Kidney tubule cell (primary cell): ENCODE data around the gene ZC3HAV1.
"Not testable (repeated sequence)": the region's sequence is repeated elsewhere in the genome, so short reads cannot be mapped to it uniquely, and the experiment has no call there.

Source experiments
- DNase-seq: peaks from one replicate; pipeline ENCODE4 v3.0.0-alpha.2; 2018; ENCODE audit warnings: low spot score

ZC3HAV1 gene

GRCh38 chr7:139112316-139112715, 2.8 kb upstream of the ZC3HAV1 start:
- DNase-seq: no peak

- DNase-seq: no peak
Measured at GRCh38 chr7:139111811-139112301, 2.3 kb upstream of the ZC3HAV1 start.

GRCh38 chr7:139111147-139111546, 1.6 kb upstream of the ZC3HAV1 start:
- no peak for DNase-seq

GRCh38 chr7:139109983-139110411, 477 bp upstream of the ZC3HAV1 start:
- no peak for DNase-seq

DNA sequence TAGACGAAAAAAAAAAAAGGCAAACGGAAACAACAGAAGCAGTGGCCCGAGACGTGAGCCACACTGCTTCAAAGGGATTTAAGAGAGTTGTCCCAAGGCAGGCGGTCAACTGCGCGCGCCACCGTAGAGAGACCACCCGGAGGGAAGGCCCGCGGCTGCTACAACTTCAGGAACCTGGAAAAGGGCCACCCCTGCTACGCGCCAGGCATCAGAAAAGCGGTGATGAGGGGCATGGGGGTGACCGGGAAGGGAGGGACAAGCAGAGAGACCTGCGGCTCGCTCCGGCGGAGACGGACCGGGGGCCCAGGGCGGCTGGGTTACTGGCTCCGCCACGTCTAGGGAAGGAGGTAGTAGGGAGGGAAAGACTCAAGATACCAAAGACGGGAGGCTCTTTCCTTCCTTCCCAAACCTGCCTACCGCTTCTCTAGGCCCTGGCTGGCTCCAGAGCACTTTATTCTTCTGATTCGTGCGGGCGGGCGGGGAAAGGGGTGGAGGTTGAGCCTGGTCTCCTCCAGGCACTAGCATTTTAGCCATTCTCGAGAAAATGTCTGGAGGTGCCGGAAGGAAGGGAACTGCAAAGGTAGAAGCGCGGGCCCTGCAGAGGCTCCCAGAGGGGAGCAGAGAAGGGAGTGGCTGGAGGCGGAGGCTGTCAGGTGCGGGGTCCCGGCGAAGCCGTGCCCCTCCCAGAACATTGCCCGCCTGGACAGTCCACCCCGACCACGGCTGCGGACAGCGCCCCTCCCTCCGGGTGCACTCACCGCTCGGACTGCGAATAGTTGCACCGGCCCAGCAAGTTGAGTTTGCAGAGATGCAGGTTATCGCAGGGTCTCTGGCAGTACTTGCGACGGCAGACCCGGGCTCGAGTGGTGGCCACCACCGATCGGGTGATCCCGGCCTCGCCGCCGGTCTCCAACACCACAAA, 993 bp downstream of the ZC3HAV1 start:
- DNase-seq: peak; percentile 45

DNA sequence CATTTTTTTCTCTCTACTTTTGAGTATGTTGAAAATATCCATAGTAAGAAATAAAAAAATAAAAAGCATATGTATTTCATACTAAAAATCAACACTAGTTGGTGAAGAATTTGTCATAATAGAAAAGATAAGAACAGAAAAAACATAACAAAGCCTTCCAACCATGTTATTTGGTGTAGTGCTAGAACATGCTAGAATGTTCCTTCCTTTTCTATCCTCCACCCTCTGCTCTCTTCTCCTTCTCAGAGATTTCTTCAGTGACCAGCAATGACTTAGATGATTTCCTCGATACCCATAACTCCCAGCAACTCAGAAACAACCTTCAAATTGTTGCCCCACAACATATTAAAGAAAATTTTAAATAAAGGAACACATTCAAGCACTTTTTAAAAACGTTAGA, 2.6 kb downstream of the ZC3HAV1 start:
- DNase-seq: no peak

- not testable (repeated sequence) for DNase-seq
Measured at GRCh38 chr7:139106227-139106626, 3.3 kb downstream of the ZC3HAV1 start.

- no peak for DNase-seq
Measured at GRCh38 chr7:139105484-139105883, 4.0 kb downstream of the ZC3HAV1 start.

DNA sequence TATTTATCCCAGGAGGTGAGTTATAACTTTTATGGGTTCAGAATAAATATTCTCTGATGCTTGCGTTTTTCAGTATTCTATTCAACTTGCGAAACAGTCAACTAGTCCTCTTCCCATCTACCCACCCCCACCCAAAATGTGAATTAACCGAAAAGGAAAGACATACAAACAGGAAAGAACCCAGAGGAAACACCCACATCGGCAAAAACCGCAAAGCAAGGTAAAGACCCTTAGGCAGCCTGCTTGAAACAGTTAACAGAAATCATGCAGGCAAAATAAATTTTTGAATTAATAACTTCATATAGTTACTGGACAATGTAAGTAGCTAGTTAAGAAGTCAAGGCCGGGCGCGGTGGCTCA, 5.4 kb downstream of the ZC3HAV1 start:
- no peak for DNase-seq

DNA sequence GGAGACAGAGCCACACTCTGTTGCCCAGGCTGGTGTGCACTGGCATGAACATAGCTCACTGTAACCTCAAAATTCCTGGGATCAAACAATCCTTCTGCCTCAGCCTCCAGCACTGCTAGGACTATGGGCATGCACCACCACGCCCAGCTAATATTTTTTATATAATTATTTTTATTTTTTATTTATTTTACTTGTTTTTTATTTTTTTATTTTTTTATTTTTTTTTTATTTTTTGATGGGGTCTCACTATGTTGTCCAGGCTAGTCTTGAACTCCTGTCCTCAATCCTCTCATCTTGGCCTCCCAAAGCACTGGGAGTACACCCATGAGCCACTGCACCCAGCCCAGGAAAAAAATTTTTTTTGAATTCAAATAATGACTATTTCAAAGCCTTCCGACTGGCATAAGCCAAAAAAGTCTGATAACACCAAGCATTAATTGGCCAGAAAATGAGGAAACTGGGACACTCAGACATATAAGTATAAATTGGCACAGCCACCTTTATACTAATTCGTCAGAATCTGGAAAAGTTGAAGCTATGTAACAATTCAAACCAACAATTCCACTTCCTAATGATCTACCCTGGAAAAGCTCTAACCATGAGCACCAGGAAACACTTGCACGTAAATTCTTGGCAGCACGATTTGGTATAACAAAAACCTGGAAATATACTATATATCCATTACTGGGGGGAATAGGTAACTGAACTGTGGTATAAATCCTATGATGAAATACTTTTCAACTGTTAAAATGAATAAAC, 6.3 kb downstream of the ZC3HAV1 start:
- no peak for DNase-seq

DNA sequence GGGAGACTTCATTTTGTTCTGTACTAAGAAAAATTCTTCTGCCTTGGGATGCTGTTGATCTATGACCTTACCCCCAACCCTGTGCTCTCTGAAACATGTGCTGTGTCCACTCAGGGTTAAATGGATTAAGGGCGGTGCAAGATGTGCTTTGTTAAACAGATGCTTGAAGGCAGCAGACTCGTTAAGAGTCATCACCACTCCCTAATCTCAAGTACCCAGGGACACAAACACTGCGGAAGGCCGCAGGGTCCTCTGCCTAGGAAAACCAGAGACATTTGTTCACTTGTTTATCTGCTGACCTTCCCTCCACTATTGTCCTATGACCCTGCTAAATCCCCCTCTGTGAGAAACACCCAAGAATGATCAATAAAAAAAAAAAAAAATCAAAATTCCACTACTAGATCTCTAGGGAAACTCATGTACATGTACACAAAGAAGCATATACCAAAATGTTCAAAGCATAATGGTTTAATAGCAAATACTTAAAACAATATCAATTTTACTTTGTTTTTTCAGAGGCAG, 7.8 kb downstream of the ZC3HAV1 start:
- DNase-seq: not testable (repeated sequence)

DNA sequence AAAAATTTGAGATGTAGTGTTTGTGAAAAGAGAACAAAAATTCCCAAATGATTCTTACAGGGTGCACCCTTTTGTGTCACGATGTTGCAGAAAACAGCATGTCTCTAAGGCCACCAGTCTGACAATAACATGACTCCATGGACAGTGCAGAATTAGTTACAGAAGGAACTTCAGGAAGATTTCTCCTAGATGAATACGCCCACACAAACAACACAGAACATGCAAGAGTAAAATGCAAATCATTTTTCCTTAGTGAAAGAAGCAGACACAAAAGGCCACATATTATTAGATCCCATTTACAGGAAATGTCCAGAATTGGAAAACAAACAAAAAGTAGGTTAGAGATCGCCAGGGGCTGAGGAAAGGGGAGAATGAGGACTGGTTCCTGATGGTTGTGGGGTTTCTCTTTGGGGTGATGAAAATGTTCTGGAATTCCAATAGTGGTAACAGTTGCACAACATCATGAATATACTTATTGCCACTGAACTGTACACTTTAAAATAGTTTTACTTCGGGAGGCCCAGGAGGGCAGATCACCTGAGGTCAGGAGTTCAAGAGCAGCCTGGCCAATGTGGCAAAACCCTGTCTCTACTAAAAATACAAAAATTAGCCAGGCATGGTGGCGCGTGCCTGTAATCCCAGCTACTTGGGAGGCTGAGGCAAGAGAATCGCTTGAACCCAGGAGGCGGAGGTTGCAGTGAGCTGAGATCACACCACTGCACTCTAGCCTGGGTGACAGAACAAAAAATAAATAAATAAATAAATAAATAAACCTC, 10.2 kb downstream of the ZC3HAV1 start:
- DNase-seq: no peak

DNA sequence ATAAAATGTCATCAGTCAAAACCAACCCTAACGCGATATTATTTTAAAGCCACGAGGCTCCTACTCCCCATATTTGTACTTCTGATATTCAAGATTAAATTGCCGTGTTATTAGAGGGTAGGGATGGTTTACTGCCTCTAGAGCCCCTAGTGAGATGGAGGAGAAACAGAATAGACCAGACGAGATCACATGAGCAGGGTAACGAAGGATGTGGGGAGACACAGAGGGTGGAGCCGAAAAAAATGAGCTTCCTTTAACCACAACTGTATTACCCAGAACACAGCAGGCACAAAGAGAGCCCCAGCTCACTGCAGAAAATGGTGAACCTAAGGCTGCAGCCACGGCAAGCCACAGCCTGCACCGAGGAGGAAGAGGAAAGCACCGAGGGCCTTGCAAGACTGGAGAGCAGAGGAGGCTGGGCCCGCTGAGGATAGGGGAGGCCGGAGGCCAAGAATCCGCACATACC, 14.3 kb downstream of the ZC3HAV1 start:
- DNase-seq: no peak

DNA sequence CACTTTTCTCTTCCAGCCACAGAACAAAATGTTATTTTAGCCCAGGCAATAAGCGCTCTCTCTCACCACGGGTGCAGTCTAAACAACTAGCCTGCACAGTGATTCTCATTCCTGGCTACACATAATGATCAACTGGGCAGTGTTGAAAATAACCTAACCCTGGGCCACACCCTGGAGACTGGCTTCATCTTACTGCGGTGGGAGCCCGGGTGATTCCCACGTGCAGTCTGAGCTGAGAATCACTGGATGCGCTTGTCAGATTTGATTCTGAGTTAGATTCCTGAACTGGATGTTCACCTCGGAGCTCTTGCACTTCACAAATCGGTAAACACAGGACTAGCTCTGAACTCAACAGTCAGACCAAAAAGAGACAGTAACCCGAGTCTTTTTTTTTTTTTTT, 14.9 kb downstream of the ZC3HAV1 start:
- peak; percentile 29 for DNase-seq

- DNase-seq: no peak
Measured at GRCh38 chr7:139094030-139094429, 15.5 kb downstream of the ZC3HAV1 start.

DNA sequence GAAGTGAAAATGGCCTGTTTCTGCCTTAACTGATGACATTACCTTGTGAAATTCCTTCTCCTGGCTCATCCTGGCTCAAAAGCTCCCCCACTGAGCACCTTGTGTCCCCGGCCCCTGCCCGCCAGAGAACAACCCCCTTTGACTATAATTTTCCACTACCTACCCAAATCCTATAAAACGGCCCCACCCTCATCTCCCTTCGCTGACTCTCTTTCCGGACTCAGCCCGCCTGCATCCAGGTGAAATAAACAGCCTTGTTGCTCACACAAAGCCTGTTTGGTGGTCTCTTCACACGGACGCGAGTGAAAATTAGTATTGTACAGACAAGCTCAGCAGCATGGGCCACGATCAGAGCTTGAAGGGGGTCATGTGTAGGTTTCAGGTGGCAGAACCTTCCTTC, 16.0 kb downstream of the ZC3HAV1 start:
- not testable (repeated sequence) for DNase-seq

DNA sequence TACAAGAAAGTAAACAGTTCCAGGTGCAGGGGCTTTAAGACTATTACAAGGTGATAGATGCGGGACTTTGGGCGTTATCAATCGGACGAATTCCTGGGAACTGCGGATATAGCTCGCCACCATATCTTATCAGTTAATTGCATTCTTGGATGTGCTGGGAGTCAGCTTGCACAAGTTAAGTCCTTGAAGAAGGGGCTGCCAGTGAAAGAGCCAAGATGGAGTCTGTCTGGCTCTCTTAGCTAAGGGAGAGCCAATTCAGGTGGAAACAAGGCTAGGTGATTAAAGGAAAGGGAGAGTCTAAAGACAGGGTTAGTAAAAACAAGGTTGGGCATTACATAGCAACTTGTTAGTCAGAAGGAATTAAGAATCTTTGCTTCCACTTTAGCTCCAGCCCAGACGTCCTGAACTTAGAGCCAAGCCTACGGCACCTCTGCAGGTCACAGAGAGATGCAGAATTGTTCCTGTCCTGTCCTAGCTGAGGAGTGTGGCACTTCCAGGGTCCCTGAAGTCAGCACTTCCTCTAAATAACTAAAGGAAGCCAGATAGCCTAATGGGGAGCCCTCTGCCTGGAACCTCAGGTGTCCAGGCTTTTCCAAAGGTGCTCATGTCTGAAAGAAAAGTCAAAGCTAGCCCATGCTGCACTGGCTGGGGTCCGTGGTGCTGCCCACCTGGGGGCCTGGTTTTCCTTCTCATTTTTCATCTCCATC, 17.3 kb downstream of the ZC3HAV1 start:
- no peak for DNase-seq

- DNase-seq: no peak
Measured at GRCh38 chr7:139091677-139091996, 17.9 kb downstream of the ZC3HAV1 start.

- no peak for DNase-seq
Measured at GRCh38 chr7:139089118-139089517, 20.4 kb downstream of the ZC3HAV1 start.

- DNase-seq: no peak
Measured at GRCh38 chr7:139088268-139088667, 21.3 kb downstream of the ZC3HAV1 start.

DNA sequence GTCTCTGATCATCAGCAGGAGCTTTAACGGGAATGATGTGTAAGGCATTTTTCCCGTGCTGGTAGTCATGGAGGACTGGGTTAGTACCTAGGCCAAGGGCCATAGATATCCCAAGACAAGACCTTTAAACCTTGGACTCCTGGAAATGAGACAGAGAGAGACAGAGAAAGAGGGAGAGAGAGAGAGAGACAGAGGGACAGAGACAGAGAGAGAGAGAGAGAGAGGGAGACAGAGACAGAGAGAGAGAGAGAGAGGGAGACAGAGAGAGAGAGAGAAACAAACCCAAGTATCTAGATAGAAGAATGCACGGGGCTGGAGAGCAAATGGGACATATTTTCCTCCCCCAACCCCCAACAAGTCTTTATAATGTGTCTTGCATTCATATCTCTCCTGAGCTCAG, 22.3 kb downstream of the ZC3HAV1 start:
- no peak for DNase-seq
